ENCODE results near the gene GPR4. TPM values are rescaled to one million over a fixed set of nuclear protein-coding genes. Genes with fewer than 3 reads are reported as not detected.
"Not testable (repeated sequence)": the region's sequence is repeated elsewhere in the genome, so short reads cannot be mapped to it uniquely, and the experiment has no call there.

The GPR4 gene
- total RNA-seq, 1 experiment from 2014 or later = 0.48 TPM

DNA sequence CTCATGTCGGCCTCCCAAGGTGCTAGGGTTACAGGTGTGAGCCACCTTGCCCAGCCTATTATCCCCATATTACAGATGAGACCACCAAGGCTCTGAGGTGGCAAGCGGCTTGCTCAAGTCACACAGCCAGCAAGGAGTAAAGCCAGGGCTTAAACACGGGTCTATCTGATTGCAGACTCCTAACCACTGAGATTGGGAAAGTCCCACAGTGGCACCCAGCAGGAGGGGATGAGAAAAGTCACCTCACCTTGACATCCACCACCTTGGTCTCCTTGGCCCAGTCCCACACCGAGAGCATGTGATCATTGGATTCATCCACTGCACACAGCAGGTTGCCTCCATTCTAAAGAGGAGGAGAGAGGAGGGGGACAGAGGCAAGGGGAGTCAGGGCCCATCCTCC is 27.7 kb upstream of the GPR4 start:
- no peaks in the 10 kb centered on the region; the same call in 1 of the 2 replicates for H3K27me3 Mint-ChIP-seq (ENCODE audit: low read depth)

DNA sequence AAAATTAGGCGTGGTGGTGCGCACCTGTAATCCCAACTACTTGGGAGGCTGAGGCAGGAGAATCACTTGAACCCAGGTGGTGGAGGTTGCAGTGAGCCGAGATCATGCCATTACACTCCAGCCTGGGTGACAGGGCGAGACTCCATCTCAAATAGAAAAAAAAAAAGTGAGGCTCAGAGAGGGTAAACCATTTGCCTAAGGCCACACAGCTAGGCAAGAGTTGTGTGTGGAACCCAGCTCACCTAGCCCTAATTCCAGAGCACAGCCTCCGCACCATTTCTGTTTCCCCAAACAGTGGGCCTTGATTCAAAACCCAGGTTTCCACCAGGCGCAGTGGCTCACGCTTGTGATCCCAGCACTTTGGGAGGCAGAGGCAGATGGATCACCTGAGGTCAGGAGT is 26.2 kb upstream of the GPR4 start:
- peaks cover 11% of the 10 kb centered on the region for H3K36me3 Mint-ChIP-seq
- CTCF ChIA-PET; DNase-seq (ENCODE audit: low spot score); ATAC-seq; POLR2A ChIA-PET; H3K27me3 Mint-ChIP-seq (ENCODE audit: low read depth); H3K27ac Mint-ChIP-seq; H3K9me3 Mint-ChIP-seq; H3K4me3 Mint-ChIP-seq: not testable (repeated sequence)
- peaks cover 18% of the 10 kb centered on the region for H3K4me1 Mint-ChIP-seq

More for the DNA sequence above, 27.7 kb upstream of the GPR4 start:
- Mint-ChIP-seq H3K36me3 (peaks cover 6% of the 10 kb centered on the region), H3K4me1 (peaks cover 18% of the 10 kb centered on the region), H3K9me3 (no peaks in the 10 kb centered on the region), H3K4me3 (no peak overlapping the region), H3K27ac (no peak overlapping the region)
- CTCF ChIA-PET = interaction anchor here (6.2 kb wide), 1 partner anchor 13 kb away, joined by 47 read pairs; no protein-coding TSS in a partner anchor
- no peak for DNase-seq (ENCODE audit: low spot score)
- POLR2A ChIA-PET = no interaction called here
- ATAC-seq = no peak
- TF ChIP-seq ZNF232 (CRISPR knock-in tag; IDR thresholded peaks at IDR 0.05) = no peak
- no peak for TF ChIP-seq ZNF396 (CRISPR knock-in tag; IDR thresholded peaks at IDR 0.05; ENCODE audit: borderline replicate concordance)
- no peak for TF ChIP-seq GABPB1 (CRISPR knock-in tag; IDR thresholded peaks at IDR 0.05)
- no peak for TF ChIP-seq ZNF263 (CRISPR knock-in tag; IDR thresholded peaks at IDR 0.05; ENCODE audit: low read depth)
- TF ChIP-seq, protein P1, sequence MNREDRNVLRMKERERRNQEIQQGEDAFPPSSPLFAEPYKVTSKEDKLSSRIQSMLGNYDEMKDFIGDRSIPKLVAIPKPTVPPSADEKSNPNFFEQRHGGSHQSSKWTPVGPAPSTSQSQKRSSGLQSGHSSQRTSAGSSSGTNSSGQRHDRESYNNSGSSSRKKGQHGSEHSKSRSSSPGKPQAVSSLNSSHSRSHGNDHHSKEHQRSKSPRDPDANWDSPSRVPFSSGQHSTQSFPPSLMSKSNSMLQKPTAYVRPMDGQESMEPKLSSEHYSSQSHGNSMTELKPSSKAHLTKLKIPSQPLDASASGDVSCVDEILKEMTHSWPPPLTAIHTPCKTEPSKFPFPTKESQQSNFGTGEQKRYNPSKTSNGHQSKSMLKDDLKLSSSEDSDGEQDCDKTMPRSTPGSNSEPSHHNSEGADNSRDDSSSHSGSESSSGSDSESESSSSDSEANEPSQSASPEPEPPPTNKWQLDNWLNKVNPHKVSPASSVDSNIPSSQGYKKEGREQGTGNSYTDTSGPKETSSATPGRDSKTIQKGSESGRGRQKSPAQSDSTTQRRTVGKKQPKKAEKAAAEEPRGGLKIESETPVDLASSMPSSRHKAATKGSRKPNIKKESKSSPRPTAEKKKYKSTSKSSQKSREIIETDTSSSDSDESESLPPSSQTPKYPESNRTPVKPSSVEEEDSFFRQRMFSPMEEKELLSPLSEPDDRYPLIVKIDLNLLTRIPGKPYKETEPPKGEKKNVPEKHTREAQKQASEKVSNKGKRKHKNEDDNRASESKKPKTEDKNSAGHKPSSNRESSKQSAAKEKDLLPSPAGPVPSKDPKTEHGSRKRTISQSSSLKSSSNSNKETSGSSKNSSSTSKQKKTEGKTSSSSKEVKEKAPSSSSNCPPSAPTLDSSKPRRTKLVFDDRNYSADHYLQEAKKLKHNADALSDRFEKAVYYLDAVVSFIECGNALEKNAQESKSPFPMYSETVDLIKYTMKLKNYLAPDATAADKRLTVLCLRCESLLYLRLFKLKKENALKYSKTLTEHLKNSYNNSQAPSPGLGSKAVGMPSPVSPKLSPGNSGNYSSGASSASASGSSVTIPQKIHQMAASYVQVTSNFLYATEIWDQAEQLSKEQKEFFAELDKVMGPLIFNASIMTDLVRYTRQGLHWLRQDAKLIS (CRISPR knock-in tag; IDR thresholded peaks at IDR 0.05; ENCODE audit: borderline replicate concordance) = no peak
- TF ChIP-seq, protein P2, sequence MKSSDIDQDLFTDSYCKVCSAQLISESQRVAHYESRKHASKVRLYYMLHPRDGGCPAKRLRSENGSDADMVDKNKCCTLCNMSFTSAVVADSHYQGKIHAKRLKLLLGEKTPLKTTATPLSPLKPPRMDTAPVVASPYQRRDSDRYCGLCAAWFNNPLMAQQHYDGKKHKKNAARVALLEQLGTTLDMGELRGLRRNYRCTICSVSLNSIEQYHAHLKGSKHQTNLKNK (CRISPR knock-in tag; IDR thresholded peaks at IDR 0.05) = no peak
- no peak for TF ChIP-seq RELA (CRISPR knock-in tag; IDR thresholded peaks at IDR 0.05; ENCODE audit: borderline replicate concordance)
- no peak for TF ChIP-seq CREB1 (CRISPR knock-in tag; IDR thresholded peaks at IDR 0.05)
- no peak for TF ChIP-seq ZNF138 (CRISPR knock-in tag; conservative IDR thresholded peaks at IDR 0.05)
- TF ChIP-seq, protein P3, sequence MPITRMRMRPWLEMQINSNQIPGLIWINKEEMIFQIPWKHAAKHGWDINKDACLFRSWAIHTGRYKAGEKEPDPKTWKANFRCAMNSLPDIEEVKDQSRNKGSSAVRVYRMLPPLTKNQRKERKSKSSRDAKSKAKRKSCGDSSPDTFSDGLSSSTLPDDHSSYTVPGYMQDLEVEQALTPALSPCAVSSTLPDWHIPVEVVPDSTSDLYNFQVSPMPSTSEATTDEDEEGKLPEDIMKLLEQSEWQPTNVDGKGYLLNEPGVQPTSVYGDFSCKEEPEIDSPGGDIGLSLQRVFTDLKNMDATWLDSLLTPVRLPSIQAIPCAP (CRISPR knock-in tag; IDR thresholded peaks at IDR 0.05) = no peak
- TF ChIP-seq, protein P4, sequence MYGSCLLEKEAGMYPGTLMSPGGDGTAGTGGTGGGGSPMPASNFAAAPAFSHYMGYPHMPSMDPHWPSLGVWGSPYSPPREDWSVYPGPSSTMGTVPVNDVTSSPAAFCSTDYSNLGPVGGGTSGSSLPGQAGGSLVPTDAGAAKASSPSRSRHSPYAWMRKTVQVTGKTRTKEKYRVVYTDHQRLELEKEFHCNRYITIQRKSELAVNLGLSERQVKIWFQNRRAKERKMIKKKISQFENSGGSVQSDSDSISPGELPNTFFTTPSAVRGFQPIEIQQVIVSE (CRISPR knock-in tag; IDR thresholded peaks at IDR 0.05; ENCODE audit: borderline replicate concordance) = no peak
- no peak for TF ChIP-seq ZNF671 (CRISPR knock-in tag; IDR thresholded peaks at IDR 0.05)
- TF ChIP-seq, protein P5, sequence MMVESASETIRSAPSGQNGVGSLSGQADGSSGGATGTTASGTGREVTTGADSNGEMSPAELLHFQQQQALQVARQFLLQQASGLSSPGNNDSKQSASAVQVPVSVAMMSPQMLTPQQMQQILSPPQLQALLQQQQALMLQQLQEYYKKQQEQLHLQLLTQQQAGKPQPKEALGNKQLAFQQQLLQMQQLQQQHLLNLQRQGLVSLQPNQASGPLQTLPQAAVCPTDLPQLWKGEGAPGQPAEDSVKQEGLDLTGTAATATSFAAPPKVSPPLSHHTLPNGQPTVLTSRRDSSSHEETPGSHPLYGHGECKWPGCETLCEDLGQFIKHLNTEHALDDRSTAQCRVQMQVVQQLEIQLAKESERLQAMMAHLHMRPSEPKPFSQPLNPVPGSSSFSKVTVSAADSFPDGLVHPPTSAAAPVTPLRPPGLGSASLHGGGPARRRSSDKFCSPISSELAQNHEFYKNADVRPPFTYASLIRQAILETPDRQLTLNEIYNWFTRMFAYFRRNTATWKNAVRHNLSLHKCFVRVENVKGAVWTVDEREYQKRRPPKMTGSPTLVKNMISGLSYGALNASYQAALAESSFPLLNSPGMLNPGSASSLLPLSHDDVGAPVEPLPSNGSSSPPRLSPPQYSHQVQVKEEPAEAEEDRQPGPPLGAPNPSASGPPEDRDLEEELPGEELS (CRISPR knock-in tag; IDR thresholded peaks at IDR 0.05) = no peak
- no peak for TF ChIP-seq NFATC4 (CRISPR knock-in tag; IDR thresholded peaks at IDR 0.05)
- TF ChIP-seq NR1H2 (CRISPR knock-in tag; IDR thresholded peaks at IDR 0.05) = no peak
- TF ChIP-seq, protein P6, sequence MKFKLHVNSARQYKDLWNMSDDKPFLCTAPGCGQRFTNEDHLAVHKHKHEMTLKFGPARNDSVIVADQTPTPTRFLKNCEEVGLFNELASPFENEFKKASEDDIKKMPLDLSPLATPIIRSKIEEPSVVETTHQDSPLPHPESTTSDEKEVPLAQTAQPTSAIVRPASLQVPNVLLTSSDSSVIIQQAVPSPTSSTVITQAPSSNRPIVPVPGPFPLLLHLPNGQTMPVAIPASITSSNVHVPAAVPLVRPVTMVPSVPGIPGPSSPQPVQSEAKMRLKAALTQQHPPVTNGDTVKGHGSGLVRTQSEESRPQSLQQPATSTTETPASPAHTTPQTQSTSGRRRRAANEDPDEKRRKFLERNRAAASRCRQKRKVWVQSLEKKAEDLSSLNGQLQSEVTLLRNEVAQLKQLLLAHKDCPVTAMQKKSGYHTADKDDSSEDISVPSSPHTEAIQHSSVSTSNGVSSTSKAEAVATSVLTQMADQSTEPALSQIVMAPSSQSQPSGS (CRISPR knock-in tag; IDR thresholded peaks at IDR 0.05; ENCODE audit: borderline replicate concordance, low read depth) = no peak
- TF ChIP-seq SOX15 (CRISPR knock-in tag; IDR thresholded peaks at IDR 0.05) = no peak
